Natural killer cell treated with Interleukin-12 subunit alpha and Interleukin-12 subunit beta and Interleukin-15 and Interleukin-18, amount 100 ng/mL, for 72 hours (primary cell): Measurements from ENCODE around the gene SSU72. TPM values are rescaled to one million over a fixed set of nuclear protein-coding genes. Genes with fewer than 3 reads are reported as not detected.

ENCODE experiments used
- ATAC-seq, 2 donors: fragments of 150-1000 bp; cut with Tn5 transposase in 1 of 2; sonication (Bioruptor Pico), chemical (Tn5 transposase) in 1 of 2; 2 replicates each; pipeline ENCODE4 v1.10.0; 2021
- DNase-seq: peaks from one replicate; pipeline ENCODE4 v3.0.0; 2022; ENCODE audit warnings: low spot score
- H3K27ac Mint-ChIP-seq, 2 donors: 1 replicate in 1 of 2; 2 replicates in 1 of 2; pipeline ENCODE4 v1.8.0; 2022; ENCODE audit warnings: mixed read lengths in 2 of 2, mild to moderate bottlenecking in 1 of 2, moderate library complexity in 1 of 2
- H3K27me3 Mint-ChIP-seq, 2 donors: 1 replicate in 1 of 2; 2 replicates in 1 of 2; pipeline ENCODE4 v1.8.0; 2022; ENCODE audit warnings: mixed read lengths in 2 of 2
- H3K36me3 Mint-ChIP-seq: one replicate; pipeline ENCODE4 v1.8.0; 2022; ENCODE audit warnings: mixed read lengths
- H3K4me1 Mint-ChIP-seq, 2 donors: 1 replicate in 1 of 2; 2 replicates in 1 of 2; pipeline ENCODE4 v1.8.0; 2022; ENCODE audit warnings: low read depth in 2 of 2, mixed read lengths in 2 of 2, mild to moderate bottlenecking in 1 of 2
- H3K4me3 Mint-ChIP-seq: one replicate; pipeline ENCODE4 v1.8.0; 2022; ENCODE audit warnings: mixed read lengths
- H3K9me3 Mint-ChIP-seq: 2 replicates; pipeline ENCODE4 v1.8.0; 2022; ENCODE audit warnings: mixed read lengths
- total RNA-seq, 2 donors: library from RNA; stranded (reverse); gene quantifications; one replicate each; pipeline ENCODE4 v1.2.3, GENCODE V29; 2022

Gene SSU72
- 100 to 1,000 TPM in 1 of 2 donors, 10 to 100 TPM in 1; 97.6 to 146 TPM for total RNA-seq

DNA sequence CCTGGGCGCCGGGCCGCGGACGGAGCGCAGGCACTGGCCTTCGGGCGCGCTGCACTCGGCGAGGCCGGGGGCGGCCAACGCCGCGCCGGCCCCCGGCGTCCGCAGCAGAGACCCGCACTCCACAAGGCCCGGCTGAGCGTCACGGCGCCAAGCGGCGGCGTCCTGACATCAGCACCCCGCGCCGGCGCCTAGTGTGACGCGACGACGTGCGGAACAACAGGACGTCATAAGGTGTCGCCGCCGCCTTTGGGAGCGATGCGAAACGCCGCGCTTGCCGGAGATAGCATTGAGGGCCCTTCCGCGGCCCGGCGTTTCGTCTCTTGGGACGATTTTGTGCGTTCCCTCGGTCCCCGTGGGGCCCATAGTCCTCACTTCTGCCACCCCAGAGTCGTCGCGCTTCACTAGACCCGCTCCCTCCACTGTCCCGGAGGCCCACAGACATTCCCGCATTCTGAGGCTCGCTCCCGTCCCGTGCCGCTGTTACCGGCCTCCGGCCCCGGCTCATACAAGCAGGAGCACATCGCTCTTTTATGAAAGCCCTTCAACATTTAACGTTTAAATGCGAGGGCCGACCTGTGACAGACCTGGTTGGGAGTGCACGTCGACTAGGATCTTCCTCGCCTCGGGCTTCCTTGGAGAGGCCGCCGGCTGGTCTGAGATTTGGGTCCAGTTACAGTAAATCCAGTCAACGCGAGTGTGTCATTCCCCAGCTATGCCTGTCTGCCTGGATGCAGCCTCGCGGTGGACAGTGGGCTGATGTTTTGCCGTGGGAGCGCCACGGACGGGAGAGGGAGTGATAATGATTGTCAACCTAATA lies at the start of gene SSU72:
SSU72 (minus strand) TSS at position 143 of the 817 bp plus-strand sequence. CDS start 306 bp downstream, outside the sequence.
- peak within 1 kb of the TSS; percentile 97 for H3K27ac Mint-ChIP-seq
- DNase-seq (peak; percentile 93), ATAC-seq (peak; percentile 95)
- no peaks in the 10 kb centered on the region for H3K27me3 Mint-ChIP-seq
- no peaks in the 10 kb centered on the region for H3K9me3 Mint-ChIP-seq
- peak within 1 kb of the TSS; percentile 99 for H3K4me3 Mint-ChIP-seq
- peaks cover 9% of the 10 kb centered on the region for H3K36me3 Mint-ChIP-seq
- H3K4me1 Mint-ChIP-seq: peaks cover 23 to 27% of the 10 kb centered on the region in 2 donors

DNA sequence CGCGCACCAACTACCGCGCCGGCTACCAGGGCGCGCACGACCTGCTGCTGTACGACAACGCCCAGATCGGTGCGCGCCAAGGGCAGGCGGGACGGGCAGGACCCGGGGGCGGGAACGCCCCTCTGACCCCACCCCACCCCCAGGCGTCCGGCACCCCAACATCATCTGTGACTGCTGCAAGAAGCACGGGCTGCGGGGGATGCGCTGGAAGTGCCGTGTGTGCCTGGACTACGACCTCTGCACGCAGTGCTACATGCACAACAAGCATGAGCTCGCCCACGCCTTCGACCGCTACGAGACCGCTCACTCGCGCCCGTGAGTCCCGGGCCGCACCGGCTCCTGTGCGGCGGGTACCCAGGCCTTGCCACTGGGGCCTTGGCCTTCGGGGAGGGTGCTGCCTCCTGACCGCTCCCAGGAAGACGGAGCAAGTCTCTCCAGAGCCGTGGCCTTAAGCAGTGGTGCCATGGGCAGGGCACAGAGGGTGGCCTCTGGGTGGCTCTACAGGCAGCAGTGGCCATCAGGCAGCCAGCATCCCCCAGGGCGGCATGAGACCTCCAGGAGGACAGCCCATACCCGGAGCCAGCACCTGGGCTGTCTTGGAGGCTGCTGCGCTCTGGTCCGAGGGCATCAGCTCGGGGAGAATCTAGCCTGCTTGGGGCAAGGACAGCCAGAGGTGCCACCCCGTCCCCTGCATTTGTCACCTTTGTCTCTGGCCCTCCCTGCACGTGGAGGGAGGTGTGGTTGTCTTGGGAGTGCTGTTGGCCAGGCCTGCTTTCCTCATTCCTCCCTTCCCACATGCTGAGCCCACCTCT lies 49.2 kb upstream of the SSU72 start:
- no peaks in the 10 kb centered on the region for H3K9me3 Mint-ChIP-seq
- no peak overlapping the region for H3K27ac Mint-ChIP-seq
- peaks cover 6 to 12% of the 10 kb centered on the region in 2 donors for H3K4me1 Mint-ChIP-seq

DNA sequence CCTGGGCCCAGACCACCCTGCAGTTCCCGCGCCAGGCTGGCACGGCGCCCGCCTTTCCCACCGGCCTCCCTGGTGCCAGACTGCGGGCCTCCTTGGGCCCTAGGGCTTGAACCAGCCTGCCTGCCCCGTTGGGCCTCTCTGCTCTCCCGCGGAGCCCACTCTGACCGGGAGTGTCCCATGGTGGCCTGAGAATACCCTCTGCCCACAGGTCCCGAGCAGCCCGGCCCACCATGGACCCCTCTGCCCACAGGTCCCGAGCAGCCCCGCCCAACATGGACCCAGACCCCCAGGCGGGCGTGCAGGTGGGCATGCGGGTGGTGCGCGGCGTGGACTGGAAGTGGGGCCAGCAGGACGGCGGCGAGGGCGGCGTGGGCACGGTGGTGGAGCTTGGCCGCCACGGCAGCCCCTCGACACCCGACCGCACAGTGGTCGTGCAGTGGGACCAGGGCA lies 48.5 kb upstream of the SSU72 start:
- Mint-ChIP-seq H3K4me1 (peaks cover 6 to 12% of the 10 kb centered on the region in 2 donors), H3K9me3 (no peaks in the 10 kb centered on the region), H3K4me3 (no peak overlapping the region), H3K27me3 (no peaks in the 10 kb centered on the region), H3K27ac (no peak overlapping the region), H3K36me3 (no peaks in the 10 kb centered on the region)
- ATAC-seq: no peak
- no peak for DNase-seq

More for the DNA sequence above, 49.2 kb upstream of the SSU72 start:
- Mint-ChIP-seq H3K27me3 (no peaks in the 10 kb centered on the region), H3K36me3 (no peaks in the 10 kb centered on the region), H3K4me3 (no peak overlapping the region)
- ATAC-seq (no peak), DNase-seq (no peak)

DNA sequence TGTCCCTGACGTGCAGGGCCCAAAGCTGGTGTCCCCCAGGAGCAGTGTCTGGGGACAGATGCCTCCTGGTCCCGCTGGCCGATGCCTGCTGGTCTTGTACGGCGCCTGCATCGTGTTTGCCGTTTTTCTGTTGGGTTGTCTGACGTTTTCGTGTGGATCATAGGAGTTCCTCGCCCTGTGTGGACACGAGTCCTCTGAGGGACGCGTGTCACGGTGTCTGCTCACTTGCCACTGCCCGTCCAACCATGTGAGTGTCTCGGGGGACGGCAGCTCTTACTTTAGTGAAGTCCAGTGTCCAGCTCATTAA lies 48.1 kb upstream of the SSU72 start:
- peak overlapping the region in 1 of 2 donors; percentile 56 for H3K27ac Mint-ChIP-seq
- H3K27me3 Mint-ChIP-seq: no peaks in the 10 kb centered on the region
- H3K4me1 Mint-ChIP-seq: peaks cover 6 to 12% of the 10 kb centered on the region in 2 donors
- ATAC-seq (no peak), DNase-seq (no peak)
- H3K36me3 Mint-ChIP-seq: no peaks in the 10 kb centered on the region
- H3K4me3 Mint-ChIP-seq: no peak overlapping the region
- no peaks in the 10 kb centered on the region for H3K9me3 Mint-ChIP-seq

DNA sequence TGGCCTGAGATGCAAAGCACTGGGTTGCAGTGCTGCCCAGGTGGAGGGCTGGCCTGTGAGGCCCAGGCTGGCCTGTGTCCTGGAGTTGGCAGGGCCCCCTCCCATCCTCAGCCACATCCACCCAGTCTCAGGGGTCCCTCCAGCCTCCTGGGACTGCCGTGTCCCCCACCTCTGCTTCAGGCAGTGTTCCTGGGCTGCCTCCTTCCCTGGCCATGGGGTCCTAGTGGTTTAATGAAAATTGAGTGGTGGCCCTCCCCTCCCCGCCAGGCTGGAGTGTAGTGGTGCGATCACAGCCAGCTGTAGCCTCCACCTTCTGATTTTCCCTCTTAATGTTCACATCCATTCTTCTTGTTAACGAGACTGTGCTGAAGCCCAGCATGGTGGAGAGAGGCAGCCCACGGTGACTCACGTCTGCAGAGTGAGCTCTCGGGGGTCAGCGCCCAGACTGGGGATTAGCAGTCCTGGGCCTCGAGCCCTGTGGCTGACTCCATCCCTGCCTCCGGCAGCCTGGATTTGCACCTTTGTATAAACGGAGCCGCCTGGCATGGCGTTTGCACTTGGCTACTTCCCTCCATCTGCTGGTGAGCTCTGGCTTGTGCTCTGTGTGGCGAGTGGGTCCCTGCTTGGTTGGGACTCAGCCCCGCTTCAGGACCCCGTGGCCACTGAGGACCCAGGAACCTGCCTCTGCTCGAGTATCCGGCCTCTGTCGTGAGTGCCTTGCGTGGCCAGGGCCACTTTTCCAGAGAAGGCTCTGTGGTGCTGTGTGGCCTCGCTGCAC lies 47.5 kb upstream of the SSU72 start:
- H3K36me3 Mint-ChIP-seq: no peaks in the 10 kb centered on the region
- DNase-seq (no peak), ATAC-seq (no peak)
- H3K4me3 Mint-ChIP-seq: no peak overlapping the region
- no peaks in the 10 kb centered on the region for H3K27me3 Mint-ChIP-seq
- H3K9me3 Mint-ChIP-seq: no peaks in the 10 kb centered on the region
- peaks cover 10 to 17% of the 10 kb centered on the region in 2 donors for H3K4me1 Mint-ChIP-seq
- H3K27ac Mint-ChIP-seq: peak overlapping the region in 1 of 2 donors; percentile 56

DNA sequence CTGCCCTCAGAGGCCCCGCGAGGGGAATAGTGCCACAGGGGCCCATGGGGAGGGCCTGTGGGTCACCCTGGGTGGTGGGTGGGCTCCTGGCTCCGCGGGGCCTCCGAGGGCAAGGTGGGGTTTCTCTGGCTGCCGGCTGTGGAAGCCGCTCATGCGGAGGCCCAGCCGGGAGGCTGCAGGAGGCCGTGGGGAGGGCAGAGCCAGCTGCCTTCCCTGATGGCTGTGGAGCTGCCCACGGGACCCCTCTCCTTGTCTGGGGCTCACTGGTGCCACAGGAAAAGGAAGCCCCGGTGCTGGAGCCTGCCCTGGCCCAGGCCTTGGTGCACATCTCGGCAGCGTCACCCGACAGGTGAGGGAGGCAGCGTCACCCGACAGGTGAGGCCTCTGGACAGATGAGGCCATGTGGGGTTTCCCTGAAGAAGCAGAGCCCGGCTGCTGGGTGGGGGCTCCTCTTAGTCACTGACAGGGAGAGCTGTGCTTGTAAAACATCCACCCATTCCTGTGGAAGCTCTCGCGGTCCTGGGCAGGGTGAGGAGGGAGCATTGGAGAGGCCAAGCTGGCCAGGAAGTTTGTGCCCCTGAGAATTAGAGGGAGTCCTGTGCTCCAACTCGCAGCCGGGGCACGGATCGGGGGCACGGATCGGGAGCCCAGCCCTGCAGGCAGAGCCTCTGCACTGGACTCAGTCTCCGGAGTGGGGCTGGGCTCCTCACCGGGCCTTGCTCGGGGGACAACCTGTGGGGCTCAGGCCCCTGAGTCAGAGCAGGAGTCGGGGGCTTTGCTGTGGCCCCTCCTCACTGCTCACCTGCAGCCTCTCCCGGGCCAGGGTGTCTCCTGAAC lies 46.7 kb upstream of the SSU72 start:
- DNase-seq (peak; percentile 57), ATAC-seq (no peak)
- H3K9me3 Mint-ChIP-seq: no peaks in the 10 kb centered on the region
- no peak overlapping the region for H3K4me3 Mint-ChIP-seq
- no peaks in the 10 kb centered on the region for H3K27me3 Mint-ChIP-seq
- H3K27ac Mint-ChIP-seq: no peak overlapping the region
- H3K36me3 Mint-ChIP-seq: no peaks in the 10 kb centered on the region
- peaks cover 13 to 20% of the 10 kb centered on the region in 2 donors for H3K4me1 Mint-ChIP-seq

DNA sequence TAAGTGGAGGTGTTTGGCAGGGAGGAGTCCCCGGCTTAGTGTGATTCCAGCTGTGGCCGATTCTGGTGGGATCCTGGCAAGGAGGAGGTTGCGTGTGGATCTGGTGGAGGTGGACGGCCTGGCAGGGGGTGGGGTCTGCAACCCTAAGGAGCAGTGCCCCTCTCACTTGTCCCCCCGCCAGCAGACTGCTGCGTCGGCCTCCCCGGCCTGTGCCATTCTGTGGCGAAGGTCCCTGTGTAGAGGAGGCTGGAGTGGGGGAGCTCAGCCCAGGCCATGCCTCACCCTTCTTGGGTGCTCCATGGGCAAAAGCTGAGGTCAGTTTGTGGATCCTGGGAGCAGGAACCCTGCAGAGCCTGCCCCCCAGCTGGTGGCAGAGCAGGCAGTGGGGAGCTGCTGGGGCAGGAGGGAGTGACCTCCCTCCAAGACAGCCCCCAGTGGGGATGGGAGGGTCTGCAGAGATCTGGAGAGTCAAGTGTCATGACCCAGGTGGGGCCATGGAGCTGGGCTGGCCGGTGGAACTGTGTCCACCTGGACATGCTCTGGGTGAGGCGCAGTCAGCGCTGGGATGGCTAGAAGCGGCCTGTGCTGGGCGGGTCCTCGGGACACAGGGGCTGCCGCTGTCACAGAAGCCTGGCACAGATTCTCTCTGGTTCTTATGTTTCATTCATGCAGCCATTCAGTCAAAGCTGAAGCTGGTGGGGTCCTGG lies 45.9 kb upstream of the SSU72 start:
- Mint-ChIP-seq H3K4me1 (peaks cover 13 to 18% of the 10 kb centered on the region in 2 donors), H3K27ac (no peak overlapping the region), H3K9me3 (no peaks in the 10 kb centered on the region), H3K4me3 (no peak overlapping the region), H3K27me3 (no peaks in the 10 kb centered on the region), H3K36me3 (no peaks in the 10 kb centered on the region)
- ATAC-seq (no peak), DNase-seq (no peak)

DNA sequence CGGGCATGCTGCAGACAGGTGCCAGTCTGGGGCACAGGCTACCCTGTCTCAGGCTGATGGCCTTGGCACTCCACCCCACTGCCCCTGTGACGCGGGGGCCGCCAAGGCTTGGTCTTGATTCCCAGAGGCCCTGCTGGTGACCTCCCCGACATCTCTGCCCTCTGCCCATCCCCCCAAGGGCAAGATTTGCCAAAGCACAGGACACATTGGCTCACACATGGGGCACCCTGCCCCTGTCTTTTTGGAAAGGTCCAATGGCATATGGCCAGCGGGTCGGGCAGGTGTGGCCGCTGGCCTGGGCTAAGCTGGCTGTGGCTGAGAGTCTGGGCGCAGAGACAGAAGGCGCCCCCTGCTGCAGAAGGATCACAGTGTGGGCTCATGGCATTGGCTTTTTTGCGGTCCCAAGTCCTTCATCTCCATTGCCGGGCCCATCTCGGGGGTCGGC lies 45.3 kb upstream of the SSU72 start:
- H3K27ac Mint-ChIP-seq: no peak overlapping the region
- H3K9me3 Mint-ChIP-seq: no peaks in the 10 kb centered on the region
- no peaks in the 10 kb centered on the region for H3K27me3 Mint-ChIP-seq
- H3K4me1 Mint-ChIP-seq: peaks cover 14 to 18% of the 10 kb centered on the region in 2 donors
- no peak overlapping the region for H3K4me3 Mint-ChIP-seq
- no peaks in the 10 kb centered on the region for H3K36me3 Mint-ChIP-seq
- DNase-seq (peak; percentile 57), ATAC-seq (no peak)

DNA sequence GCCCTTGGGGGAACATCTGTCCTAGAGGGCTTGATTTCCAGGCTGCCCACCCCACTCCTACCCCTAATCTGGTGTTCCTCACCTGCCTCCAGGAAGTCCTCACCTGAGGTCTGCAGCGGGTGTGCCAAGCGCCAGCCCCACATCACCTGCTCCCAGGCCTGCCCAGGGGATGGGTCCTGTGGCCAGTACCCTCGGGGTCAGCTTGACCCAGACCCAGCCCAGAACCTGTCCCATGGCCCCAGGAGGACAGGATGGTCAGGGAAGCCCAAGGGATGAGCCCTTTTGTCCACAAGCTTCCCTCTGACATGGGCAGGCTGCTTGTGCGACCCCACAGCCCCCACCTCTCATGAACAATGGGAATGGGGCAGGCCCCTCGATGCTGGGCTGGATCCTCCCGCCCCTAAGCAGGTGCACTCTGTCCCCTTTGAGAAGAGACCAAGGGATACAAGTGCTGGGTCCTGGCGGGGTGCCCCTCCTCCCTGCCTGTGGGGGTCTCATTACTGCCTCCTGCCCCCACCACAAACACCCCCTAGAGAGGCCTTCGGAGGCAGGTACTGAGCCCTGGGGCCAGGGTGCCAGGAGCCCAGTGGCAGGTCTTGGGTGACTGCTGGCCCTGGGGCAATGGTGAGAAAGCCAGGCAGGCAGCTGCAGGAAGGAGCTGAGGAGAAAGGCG lies 43.9 kb upstream of the SSU72 start:
- H3K36me3 Mint-ChIP-seq: no peaks in the 10 kb centered on the region
- H3K27ac Mint-ChIP-seq: no peak overlapping the region
- peaks cover 27 to 32% of the 10 kb centered on the region in 2 donors for H3K4me1 Mint-ChIP-seq
- DNase-seq (no peak), ATAC-seq (no peak)
- no peak overlapping the region for H3K4me3 Mint-ChIP-seq
- H3K9me3 Mint-ChIP-seq: no peaks in the 10 kb centered on the region
- H3K27me3 Mint-ChIP-seq: no peaks in the 10 kb centered on the region

DNA sequence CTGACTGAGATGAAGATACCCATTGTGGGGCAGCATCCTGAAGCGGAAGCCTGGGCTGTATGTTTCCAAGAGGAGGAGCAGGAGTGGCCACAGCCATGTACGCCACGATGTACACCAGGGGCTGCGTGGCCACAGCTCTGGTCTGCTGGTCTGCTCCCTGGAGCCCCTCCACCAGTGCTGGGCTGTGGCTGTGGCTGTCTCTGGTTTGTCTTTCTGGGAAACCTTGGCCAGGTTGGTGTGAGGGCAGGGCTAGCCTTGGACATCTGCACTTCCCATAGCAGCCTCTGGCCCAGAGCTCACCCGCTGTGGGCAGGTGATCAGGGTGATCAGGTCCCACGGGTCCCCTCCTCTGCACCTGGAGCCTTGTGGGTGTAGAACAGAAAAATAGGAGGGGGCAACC lies 43.3 kb upstream of the SSU72 start:
- no peaks in the 10 kb centered on the region for H3K9me3 Mint-ChIP-seq
- peaks cover 30 to 33% of the 10 kb centered on the region in 2 donors for H3K4me1 Mint-ChIP-seq

DNA sequence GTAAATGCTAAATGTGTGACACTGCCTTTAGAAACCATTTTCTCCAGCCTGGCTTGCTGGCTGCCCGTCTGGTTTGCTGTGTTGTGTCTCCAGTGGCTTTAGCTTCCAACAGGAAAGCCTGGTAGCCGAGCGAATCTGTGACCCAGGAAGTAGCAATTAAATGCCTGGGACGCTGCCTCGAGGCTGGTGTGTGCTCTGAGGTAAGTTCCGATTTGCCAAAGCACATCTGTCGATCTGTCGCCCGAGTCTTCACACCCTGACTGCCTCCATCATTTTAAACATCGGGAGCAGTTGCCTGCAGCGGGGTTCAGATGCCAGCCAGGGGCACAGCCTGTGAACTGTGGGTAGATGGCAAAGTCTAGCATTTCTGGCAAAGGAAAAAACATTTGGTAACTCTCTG lies 42.9 kb upstream of the SSU72 start:
- no peaks in the 10 kb centered on the region for H3K27me3 Mint-ChIP-seq
- peak overlapping the region; percentile 77 for H3K4me3 Mint-ChIP-seq
- H3K36me3 Mint-ChIP-seq: no peaks in the 10 kb centered on the region
- H3K4me1 Mint-ChIP-seq: peaks cover 26 to 30% of the 10 kb centered on the region in 2 donors
- no peak for ATAC-seq
- H3K27ac Mint-ChIP-seq: peak overlapping the region; percentile 22 to 69
- DNase-seq: no peak
- H3K9me3 Mint-ChIP-seq: no peaks in the 10 kb centered on the region

More for the DNA sequence above, 43.3 kb upstream of the SSU72 start:
- Mint-ChIP-seq H3K4me3 (no peak overlapping the region), H3K27ac (no peak overlapping the region), H3K27me3 (no peaks in the 10 kb centered on the region), H3K36me3 (no peaks in the 10 kb centered on the region)
- DNase-seq: peak; percentile 53
- no peak for ATAC-seq

DNA sequence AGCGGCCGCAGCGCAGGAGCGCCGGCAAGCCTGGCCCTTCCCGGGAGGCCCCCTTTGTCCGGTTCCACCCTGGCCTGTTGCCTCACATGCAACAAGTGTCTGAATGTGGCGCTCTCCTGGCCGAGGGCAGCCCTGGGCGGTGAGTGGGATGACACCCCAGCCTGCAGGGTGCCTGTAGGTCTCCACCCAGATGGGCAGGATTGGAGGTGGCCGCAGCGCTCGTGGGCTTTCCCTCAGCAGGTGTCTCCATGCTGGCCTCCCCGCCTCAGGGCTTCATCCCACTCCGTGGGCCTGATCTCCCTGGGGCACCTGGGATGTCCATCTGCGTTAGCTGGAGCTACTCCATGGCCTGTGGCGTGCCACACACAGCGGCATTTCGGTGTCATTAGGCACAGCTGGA lies 42.2 kb upstream of the SSU72 start:
- DNase-seq (peak; percentile 54), ATAC-seq (no peak)
- no peaks in the 10 kb centered on the region for H3K36me3 Mint-ChIP-seq
- no peaks in the 10 kb centered on the region for H3K27me3 Mint-ChIP-seq
- H3K27ac Mint-ChIP-seq: peak overlapping the region; percentile 22 to 69
- peaks cover 23 to 24% of the 10 kb centered on the region in 2 donors for H3K4me1 Mint-ChIP-seq
- H3K4me3 Mint-ChIP-seq: peak overlapping the region; percentile 77
- no peaks in the 10 kb centered on the region for H3K9me3 Mint-ChIP-seq
